ENCODE measurements around the gene IL36A.

IL36A gene

GRCh38 chr2:113005030-113005509 lies at the start of gene IL36A:
IL36A (plus strand) TSS chr2:113005459; CDS start chr2:113005872, 413 bp downstream.
- no peak for FAIRE-seq

DNA sequence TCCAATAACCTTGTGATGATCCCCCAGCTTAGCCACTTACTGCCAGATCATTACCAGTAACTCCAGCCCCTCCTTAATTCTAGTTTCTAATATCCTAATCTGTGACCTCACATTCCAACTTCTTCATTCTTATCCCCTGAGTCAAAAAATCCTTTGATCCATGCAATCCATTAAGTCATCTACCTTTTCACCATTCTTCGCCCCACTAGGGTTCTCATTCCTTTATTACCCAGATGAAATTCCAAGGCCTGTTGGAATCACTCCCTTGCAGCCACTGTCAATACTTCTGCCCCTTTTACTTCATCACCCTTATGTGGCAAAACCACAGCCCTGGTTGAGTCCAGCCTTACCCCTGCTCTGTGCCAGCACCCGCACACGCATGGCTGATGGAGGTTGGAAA lies 47.7 kb upstream of the IL36A start:
- FAIRE-seq, result no peak

DNA sequence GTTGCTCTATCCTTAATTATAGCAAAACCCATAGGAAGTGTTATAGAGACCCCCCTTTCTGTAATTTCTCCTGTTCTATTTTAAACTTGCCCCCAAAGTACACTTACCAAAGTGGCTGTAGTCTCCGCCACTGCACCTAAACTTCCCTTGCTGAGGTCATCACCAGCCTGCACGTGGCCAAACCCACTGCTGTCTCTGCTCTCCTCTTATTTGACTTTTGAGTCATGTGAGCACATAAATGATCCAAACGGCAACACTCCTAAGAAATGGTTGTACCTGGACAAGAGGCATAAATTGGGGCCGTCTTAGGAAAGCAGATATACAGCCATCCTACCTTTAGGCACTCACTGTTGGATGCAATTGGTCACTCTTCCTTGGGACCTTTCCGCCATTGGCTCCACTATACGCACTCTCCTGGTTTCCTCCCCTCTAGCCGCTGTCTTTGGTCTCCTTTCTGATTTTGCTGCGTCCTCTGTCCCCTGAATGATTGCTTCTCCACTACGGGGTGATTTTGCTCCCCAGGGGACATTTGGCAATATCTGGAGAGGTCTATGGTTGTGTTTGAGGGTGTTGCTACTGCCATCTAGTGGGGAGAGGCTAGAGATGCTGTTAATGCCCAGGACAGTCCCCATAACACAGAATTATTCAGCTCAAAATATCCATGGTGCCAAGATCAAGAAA lies 46.7 kb upstream of the IL36A start:
- FAIRE-seq, result no peak

DNA sequence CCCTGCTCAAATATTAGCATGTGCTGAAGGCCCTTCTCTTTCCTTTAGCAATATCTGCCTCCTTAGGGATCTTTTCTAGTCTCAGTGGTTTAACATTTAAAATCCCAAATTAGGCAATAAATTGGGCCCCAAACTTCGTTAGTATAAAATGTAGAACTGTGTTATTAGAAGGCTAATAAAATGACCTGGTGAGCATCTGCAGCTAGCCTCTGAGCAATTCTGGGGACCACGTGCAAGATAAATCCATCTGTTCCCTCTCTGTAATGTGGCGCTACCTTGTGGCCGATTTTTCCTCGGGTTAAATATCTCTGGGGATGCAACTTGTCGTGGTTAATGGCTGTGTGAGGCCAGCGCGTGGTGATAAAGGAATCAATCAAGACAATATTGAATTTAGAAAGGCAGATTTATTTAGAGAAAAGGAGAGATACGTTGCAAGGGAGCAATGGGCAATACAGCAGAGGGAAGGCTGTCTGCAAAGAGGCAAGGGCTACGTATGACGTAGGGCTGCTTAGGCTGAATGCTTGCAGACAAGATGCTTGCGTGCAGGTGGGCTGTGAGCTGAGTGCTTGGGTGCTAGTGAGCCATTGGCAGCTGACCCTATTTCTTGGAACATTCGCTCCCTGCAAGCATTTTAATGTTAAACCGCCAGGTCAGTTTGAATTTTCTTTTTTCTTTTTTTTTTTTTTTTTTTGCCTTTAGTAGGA lies 46.0 kb upstream of the IL36A start:
- FAIRE-seq, result no peak

DNA sequence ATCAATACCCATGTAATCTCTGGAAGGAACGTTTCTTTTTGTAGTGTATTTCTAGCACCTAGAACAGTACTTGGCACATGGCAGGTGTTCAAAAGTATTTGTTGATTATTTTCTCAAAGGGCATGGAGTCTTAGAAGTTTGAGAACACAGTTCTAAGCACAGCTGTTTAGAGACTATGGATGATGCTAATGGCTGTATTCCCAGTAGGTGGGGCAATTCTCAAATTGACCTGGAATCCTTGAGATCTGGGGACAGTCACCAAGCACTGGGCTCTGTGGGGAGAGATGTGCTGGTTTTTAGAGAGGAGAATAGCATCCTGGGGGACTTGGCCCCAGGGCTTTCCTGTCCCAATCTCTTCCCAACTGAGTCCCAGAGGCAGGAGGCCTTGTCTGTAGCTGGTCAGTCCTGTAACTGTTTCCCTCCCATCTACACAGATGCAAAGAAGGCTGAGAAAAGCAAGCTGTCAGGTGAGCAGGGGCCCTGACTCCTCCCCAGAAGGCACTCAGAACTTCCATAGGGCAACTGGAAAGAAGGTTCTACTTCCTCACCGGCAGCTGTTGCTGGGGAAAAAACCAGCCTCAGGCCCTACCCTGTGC lies 44.9 kb upstream of the IL36A start:
- no peak for FAIRE-seq

DNA sequence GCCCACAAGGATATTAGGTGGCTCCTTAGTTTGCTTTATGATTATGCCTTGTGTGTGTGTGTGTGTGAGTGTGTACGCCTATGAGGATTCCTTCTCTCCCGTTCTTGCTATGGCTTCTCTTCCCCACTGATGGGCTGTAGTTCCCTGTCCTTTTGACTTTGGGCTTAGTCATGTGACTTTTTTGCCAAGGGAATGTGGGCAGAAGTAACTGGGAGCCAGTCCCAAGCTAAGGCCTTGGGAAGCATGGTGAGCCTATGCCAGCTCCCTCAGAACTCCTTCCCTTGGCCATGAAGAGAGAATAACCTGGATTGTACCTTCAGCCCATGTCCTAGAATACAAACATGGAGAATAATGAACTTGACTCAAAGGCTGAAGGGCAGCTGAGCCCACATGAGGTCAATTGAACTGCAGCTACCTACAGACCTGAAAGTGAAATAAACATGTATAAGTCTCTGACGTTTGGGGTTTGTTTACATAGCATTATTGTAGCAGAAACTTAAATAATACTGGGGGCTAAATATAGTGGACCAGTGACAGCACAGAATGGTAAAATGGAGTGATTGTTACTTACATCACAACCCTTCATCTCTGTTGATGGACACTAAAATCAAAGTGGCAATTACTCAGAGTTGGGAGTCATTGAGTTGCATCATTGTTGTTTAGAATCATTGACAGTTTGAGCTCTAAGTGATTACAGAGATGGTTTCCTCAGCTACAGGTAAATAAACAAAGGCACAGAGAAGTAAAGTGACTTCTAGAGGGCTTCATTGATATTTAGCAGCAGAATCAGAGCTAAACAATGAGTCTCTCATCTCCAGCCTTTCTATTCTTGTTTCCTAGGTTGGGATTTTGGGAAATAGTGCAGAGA lies 42.7 kb upstream of the IL36A start:
- no peak for FAIRE-seq

DNA sequence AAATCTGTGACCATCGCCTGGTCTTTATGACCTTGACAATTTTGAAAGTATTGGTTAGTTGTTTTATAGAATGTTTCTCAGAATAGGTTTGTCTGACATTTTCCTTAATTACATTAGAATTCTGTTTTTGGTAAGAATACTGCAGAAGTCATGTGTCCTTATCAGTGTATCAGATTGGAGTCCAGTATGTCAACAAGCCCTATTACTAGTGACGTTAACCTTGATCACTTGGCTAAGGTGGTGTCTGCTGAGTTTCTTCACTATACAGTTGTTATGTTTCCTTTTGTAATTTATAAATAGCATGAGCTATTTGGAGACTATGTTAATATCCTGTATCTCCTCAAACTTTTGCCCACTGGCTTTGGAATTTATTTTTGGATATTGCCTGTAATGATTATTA lies 38.2 kb upstream of the IL36A start:
- no peak for FAIRE-seq

GRCh38 chr2:112972423-112973086 lies 32.7 kb upstream of the IL36A start:
- no peak for FAIRE-seq

DNA sequence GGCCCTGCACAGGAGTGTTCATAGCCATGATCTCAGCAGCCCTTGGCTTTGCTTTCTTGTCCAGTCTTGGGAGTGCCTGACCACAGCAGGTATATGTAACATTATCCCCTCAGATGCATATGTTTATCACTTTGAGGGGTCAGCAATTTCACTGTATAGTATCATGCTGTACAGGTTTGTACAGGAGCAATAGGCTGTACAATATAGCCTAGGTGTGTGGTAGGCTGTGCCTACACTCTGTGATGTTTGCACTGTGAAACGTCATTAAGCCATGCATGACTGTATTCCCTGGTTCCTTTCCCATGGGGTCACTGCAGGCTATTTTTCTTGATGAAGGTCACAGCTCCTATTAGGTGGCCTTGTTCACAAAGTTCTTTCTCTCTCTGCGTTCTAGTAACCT lies 32.1 kb upstream of the IL36A start:
- FAIRE-seq, result no peak

- FAIRE-seq, result no peak
Measured at GRCh38 chr2:112977559-112978056, 27.7 kb upstream of the IL36A start, which contains the start of gene IL36G. IL36G (plus strand) TSS chr2:112978006; CDS start chr2:112978639, 633 bp downstream.

GRCh38 chr2:112979731-112980130 lies 25.5 kb upstream of the IL36A start:
- no peak for FAIRE-seq

- no peak for FAIRE-seq
Measured at GRCh38 chr2:112980537-112980936, 24.7 kb upstream of the IL36A start.

DNA sequence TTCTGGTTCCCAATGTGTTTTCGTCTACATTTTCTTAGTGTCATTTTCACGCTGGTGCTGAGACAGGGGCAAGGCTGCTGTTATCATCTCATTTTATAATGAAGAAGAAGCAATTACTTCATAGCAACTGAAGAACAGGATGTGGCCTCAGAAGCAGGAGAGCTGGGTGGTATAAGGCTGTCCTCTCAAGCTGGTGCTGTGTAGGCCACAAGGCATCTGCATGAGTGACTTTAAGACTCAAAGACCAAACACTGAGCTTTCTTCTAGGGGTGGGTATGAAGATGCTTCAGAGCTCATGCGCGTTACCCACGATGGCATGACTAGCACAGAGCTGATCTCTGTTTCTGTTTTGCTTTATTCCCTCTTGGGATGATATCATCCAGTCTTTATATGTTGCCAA lies 20.2 kb upstream of the IL36A start:
- FAIRE-seq, result no peak

GRCh38 chr2:112989611-112990010 lies 15.6 kb upstream of the IL36A start:
- no peak for FAIRE-seq

DNA sequence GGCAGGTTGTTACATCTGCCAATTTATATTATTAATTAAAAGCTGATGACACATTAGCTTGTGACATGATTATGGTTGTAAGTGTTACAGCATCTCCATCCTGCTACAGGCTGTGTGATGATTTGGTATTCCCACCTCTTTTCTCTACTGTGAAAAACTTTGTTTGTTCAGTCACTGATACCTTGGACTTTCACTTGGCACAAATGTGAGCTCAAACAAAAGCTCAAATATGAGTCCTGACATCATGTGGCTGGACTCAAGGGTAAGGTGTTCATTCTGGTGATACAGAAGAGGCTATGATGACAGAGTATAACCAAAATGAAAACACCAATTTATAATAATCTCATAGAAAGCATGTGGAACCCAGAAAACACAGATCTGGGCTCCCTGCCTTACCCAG lies 11.4 kb upstream of the IL36A start:
- no peak for FAIRE-seq

GRCh38 chr2:112994648-112995047 lies 10.6 kb upstream of the IL36A start:
- FAIRE-seq, result no peak

GRCh38 chr2:112995346-112995920 lies 9.8 kb upstream of the IL36A start:
- no peak for FAIRE-seq

DNA sequence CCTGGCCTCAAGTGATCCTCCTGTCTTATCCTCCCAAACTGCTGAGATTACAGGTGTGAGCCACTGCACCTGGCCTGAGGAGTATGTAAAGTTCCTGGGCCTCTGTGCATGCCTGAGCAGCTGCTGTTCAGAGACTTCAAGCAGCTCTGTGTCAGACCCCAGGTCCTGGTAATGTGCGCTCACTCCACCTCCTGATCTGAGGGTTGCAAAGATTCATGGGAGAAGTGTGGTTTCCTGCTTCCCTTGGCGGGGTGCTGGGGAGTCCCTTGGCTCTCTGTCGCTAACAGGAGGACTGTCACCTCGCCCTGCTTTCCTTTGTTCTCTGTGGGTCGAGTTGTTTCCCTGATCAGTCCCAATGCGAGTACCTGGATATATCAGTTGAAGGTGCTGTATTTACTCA lies 8.6 kb upstream of the IL36A start:
- FAIRE-seq, result no peak

DNA sequence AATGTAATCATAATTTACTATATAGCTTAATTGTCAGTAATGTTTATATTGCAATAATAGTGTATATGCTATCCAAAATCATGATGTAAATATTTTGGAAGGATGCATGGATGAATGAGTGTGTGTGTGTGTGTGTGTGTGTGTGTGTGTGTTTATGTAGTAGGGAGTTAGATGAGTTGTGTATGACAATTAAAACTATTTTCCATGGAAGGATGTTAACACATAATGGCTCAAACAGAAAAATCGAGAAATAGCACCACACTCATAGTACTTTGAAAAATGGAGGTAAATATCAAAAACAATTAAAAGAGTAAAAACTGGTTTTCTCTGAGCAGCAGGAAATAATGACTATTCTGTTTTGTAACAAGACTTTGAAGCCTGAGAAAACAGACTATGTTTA lies 8.1 kb upstream of the IL36A start:
- no peak for FAIRE-seq

GRCh38 chr2:113000436-113000835 lies 4.8 kb upstream of the IL36A start:
- no peak for FAIRE-seq

DNA sequence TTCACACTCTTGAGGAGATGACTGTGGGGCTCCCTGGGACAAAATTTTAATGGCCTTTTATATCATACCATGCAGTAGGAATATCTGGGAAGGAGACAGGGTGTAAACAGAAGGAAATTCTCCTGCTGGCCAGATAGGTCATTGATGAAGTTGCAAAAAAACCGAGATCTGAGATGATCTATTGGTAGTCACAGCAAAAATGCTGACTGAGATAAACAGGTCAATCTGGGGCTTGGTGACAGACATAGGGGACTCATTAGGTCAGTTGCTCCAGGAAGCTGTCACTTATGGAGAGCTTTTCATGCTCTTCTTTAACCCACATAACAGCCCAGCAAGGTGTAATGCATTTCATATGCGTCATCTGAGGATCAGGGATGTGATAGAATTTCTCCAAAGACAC lies 2.6 kb upstream of the IL36A start:
- FAIRE-seq, result no peak

- FAIRE-seq, result no peak
Measured at GRCh38 chr2:113007250-113007649, 2.0 kb downstream of the IL36A start.

Measured in endometrium (tissue), 2 donors.